ENCODE measurements around the gene ARHGEF25.
"Not testable (repeated sequence)": the region's sequence is repeated elsewhere in the genome, so short reads cannot be mapped to it uniquely, and the experiment has no call there.

The ARHGEF25 gene

DNA sequence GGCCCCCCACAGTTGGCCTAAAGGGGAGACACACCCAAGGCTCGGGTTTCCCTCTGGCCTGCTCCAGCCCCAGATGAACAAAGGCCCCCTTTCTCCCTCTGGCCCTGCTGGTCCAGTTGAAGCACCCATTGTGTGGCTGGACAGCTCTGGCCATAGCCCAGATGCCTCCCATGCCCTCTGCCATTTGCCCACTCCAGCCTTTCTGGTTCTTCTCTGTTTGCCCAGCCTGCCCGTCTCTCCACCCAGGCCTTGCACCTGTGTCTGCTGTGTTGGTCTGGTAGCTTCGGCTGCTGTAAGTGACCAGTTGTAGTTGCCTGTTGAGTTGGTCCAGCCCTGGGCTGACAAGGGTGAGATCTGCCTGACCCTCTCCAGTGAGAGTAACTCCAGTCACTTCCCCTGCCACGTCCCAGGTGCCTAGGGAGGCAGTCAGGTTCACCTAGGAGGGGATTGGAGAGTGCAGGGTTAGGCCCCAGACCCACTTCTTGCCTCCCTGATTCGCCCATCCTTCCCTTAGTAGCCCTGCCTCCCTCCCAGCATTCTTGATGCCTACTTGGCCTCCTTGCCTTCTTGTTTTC lies 18.7 kb downstream of the ARHGEF25 start:
- TF ChIP-seq, protein P1, sequence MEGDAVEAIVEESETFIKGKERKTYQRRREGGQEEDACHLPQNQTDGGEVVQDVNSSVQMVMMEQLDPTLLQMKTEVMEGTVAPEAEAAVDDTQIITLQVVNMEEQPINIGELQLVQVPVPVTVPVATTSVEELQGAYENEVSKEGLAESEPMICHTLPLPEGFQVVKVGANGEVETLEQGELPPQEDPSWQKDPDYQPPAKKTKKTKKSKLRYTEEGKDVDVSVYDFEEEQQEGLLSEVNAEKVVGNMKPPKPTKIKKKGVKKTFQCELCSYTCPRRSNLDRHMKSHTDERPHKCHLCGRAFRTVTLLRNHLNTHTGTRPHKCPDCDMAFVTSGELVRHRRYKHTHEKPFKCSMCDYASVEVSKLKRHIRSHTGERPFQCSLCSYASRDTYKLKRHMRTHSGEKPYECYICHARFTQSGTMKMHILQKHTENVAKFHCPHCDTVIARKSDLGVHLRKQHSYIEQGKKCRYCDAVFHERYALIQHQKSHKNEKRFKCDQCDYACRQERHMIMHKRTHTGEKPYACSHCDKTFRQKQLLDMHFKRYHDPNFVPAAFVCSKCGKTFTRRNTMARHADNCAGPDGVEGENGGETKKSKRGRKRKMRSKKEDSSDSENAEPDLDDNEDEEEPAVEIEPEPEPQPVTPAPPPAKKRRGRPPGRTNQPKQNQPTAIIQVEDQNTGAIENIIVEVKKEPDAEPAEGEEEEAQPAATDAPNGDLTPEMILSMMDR (conservative IDR thresholded peaks at IDR 0.05; ENCODE audit: control insufficient read depth, insufficient read depth, low read depth, low read length): no peak
- no peak overlapping the region for H3K4me3 ChIP-seq (ENCODE audit: control insufficient read depth, low read depth, low read length)
- no peak for DNase-seq (ENCODE audit: low read depth)

DNA sequence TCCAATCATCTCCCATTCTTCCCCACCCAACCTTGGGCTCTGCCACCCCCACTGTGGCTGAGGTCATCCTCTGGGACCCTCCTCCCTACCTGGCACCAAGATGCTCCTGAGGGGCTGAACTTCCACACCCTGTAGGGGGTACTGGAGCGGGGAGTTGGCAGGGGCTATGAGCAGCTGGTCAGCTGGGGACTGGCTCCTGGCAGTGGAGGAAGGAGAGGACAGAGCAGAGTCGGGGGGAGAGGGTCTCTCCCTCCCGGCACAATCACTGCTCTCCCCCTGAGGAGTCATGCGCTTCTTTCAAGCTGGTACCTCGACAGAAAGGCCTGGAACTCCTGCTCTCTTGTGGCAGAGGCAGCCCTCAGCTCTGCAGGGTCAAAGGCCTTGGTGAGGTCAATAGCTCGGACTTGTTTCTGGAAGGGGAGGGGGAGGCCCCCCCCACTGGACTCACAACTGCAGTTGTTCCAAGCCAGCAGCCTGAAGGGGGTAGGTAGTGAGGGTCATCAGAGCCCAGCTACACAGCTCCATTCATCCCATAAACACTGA lies 19.7 kb downstream of the ARHGEF25 start:
- H3K4me3 ChIP-seq (ENCODE audit: control insufficient read depth, low read depth, low read length): no peak overlapping the region
- TF ChIP-seq, protein P1 (conservative IDR thresholded peaks at IDR 0.05; ENCODE audit: control insufficient read depth, insufficient read depth, low read depth, low read length): no peak
- no peak for DNase-seq (ENCODE audit: low read depth)

DNA sequence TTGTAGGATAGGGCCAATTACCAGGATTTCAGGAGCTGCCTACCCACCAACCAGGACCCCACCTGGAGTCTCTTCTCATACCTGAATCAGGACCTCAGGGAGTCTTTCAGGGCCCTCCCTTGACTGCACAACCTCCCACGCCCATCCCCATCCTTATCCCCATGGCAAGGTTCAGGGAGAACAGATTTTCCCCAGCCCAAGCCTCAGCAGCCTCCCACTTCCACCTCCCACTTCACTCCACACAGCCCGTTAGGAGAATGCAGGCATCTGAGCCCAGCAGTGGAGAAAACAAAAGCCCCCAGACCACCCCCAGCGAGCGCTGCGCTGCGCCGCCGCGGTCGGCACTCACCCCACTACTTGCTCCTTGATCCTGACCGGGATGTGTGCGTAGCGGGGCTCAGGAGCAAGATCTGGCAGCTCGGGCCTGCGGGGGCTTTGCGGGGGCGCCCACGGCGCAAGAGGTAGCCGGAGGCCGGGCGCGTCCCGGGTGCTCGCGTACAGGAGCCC lies 20.4 kb downstream of the ARHGEF25 start:
- TF ChIP-seq, protein P1 (conservative IDR thresholded peaks at IDR 0.05; ENCODE audit: control insufficient read depth, insufficient read depth, low read depth, low read length): no peak
- H3K4me3 ChIP-seq (ENCODE audit: control insufficient read depth, low read depth, low read length): no peak overlapping the region
- DNase-seq (ENCODE audit: low read depth): no peak

DNA sequence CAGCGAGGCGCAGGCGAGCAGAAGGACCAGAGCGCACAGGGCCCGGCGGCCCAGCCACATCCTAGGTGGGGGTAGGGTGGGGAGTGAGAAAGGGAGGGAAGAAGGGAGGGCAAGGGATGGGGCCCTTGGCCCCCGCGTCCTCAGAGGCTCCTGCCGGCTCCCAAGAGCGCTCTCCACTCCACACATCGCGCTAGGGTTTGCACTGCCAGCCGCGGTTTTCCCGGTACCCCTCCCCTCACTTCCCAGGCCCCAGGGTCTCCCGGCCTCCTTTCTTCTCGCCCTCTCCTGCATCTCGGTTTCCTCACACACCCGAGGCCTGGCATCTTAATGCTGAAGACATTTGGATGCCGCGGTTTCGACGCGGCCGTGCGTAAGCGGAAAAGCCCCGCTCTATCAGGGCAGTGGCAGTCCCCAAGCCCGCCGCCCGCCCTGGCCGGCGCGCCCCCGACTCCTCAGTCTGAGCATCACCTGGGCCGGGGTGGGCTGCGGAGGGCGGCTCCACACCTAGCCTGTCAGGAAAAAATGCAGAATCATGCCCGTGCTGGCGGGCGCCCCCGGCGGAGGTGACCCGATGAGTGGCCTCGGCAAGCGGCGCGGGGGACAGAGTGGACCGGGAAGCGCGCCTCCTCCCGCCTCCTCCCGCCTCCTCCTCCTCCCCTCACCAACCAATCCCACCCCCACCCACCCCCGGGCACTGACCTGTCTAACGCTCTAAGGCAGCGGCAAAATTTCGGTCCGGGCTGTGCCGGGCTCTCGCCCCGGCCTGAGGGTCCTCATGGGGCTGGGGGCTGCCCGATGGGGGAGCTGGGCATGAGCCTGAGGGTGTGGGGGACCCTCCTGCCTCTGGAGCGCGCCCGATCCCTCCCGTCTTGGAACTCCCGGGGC lies 21.1 kb downstream of the ARHGEF25 start:
- H3K4me3 ChIP-seq (ENCODE audit: control insufficient read depth, low read depth, low read length): peak overlapping the region; percentile 37
- DNase-seq (ENCODE audit: low read depth): no peak
- TF ChIP-seq, protein P1 (conservative IDR thresholded peaks at IDR 0.05; ENCODE audit: control insufficient read depth, insufficient read depth, low read depth, low read length): no peak

DNA sequence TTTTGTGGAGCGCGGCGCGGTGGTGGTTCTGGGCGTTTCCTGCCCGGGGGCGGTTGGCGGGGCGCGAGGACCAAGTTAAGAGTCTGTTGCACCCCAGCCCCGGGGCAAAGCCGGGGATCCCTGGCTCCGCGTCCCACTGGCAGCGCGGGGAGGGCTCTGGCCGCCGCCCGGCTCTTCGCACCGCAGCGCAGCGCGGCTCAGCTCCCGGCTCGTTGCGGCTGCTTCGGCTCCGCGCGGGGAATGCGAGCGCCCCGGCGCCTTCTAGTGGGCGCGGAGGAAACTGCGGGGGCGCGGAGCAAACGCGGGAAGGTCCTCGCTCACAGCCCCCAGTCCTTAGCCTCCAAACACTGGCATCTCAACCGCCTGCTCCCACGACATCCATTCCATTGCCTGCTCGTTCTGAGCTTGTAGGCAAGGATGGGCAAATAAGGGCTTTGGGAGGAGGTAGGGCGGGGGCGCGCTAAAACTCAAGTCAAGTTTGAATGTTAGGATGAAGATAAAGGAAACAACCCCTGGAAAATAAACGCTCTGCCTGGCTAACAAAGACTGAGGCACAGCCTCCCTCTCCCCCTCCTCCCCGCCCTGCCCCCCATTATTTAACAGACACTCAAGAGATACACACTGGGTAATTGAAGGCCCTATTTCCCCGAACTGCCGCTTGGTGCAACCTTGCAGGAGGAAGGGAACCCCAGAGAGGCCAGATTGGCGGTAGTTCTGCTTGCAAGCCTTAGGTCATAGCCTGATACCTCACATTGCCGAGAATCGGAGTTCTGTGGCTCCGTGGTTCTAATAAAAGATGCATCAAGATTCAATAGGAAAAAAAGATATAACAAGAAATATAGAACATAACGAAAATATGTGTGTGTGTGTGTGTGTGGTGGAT lies 22.0 kb downstream of the ARHGEF25 start, which contains the start of gene B4GALNT1:
Gene B4GALNT1 (minus strand): TSS at position 244 of the 883 bp plus-strand sequence. CDS start 1,069 bp downstream, outside the sequence.
- peak; percentile 29 for DNase-seq (ENCODE audit: low read depth)
- peak within 1 kb of the TSS; percentile 37 for H3K4me3 ChIP-seq (ENCODE audit: control insufficient read depth, low read depth, low read length)
- TF ChIP-seq, protein P1 (conservative IDR thresholded peaks at IDR 0.05; ENCODE audit: control insufficient read depth, insufficient read depth, low read depth, low read length): peak; percentile 55

DNA sequence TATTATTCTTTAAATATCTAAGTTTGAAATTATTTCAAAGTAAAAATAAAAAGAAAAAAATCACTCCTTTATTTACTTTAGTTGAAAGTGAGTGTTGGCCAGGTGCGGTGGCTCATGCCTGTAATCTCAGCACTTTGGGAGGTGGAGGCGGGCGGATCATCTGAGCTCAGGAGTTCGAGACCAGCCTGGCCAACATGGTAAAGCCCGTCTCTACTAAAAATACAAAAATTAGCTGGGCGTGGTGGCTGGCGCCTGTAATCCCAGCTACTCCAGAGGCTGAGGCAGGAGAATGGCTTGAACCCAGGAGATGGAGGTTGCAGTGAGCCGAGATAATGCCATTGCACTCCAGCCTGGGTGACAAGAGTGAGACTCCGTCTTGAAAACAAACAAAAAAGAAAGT lies 25.5 kb downstream of the ARHGEF25 start:
- DNase-seq (ENCODE audit: low read depth): not testable (repeated sequence)

More for the DNA sequence above, 25.5 kb downstream of the ARHGEF25 start:
- not testable (repeated sequence) for H3K4me3 ChIP-seq (ENCODE audit: control insufficient read depth, low read depth, low read length)

All from fibroblast of mammary gland (primary cell).